Hematopoietic multipotent progenitor cell treated with erythropoietin and hydrocortisone succinate and interleukin-3 and kit ligand, for 15 days (in vitro differentiated cells): Measurements from ENCODE around the gene CBX4.

Source experiments
- DNase-seq: peaks from one replicate; pipeline ENCODE4 v3.0.0-alpha.2; 2015; ENCODE audit warnings: low spot score

CBX4 gene

GRCh38 chr17:79811868-79812352 lies 27.3 kb downstream of the CBX4 start:
- no peak for DNase-seq

DNA sequence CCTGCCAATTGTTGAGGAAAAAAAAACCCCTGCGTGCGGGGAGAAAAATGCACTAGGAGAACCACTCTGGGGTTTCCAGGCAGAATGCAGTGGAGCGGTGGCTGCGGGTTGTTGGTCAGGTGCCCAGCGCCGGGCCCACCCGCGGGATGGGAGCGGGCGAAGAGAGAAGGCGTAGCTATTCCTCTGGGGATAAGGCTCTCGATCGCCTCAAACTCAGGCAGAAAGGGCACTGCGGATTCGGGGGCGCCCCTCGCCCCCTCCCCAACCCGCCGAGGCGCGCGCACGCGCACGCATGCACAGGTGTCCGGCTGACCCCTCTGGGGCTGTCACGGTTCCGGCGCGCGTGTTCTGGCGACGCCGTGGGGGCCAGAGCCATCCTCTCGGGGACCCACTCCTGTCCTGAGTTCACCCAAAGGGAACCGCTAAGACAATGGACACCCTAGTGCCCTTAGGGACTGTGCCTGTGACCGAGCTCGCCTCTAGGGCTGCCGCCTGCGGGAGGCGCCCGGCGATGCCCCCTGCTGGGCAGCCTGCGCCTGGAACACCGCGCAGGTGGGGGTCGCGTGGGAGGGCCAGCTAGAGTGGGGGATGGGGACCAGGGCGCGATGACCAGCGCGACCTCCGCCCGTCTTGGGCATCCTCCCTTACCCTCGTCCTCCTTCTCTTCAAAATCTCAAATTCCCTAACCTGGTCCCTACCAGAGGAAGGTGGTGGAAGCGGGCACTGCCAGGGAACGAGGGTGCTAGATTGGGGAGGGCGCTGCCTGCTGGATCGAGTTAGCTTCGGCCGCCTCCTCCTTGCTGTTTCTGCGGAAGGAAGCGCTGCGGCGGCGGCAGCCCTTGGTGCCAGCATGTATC lies 28.0 kb downstream of the CBX4 start:
- no peak for DNase-seq

GRCh38 chr17:79810130-79811010 lies 28.9 kb downstream of the CBX4 start:
- peak; percentile 41 for DNase-seq

- no peak for DNase-seq
Measured at GRCh38 chr17:79809530-79810129, 29.6 kb downstream of the CBX4 start.

GRCh38 chr17:79808763-79809529 lies 30.3 kb downstream of the CBX4 start:
- no peak for DNase-seq

DNA sequence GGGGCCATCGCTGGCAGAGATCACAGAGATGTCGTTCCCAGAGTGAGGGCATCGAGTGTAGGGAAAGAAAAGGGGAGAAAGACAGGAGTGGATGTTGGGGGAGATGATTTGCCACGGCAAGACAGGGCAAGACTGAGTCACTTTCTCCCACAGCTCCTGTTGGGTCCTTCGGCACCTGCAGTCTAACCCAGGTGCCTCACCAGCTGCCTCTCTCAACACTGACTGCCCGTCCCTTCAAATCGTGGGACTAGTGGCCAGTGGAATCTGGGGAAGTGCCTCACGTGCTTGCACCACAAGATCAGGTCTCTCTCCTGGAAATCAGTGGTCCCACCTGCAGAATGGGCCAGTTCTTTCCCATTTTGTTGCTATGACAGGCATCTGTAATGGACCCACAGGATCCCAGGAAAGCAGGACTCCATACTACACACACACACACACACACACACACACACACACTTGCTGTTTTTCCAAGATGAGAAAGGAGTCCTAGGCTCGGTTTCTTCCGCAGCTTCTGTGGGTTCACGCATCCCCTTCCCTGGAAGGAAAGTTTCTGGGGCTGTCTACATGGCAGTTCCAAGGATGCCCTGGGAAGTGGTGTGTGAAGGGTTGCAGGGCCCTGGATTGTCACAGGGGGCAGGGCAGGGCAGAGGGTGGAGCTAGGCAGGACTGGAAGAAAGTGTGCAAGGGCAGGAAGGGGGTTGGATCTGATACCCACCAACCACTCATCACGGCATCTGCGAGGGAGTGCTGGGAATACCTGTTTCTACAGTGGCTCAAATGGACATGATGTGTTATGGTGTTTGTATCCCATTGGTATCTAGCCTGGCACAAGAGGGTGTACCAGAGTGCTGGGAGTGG lies 32.1 kb downstream of the CBX4 start:
- no peak for DNase-seq

DNA sequence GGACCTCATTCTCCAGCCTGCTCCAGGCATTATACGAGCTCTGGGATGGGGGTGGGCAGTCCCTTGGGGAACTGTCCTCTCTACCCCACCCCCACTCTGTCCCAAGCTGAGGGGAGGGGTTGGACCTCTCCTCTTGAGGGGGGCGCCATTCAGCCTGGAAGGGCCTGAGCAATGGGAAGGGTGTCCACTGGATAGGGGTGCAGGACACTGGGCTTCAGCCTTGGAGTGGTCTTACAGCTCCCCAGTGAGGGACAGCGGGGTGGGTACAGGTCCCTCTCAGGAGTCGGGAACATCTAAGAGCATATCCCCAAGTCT lies 32.8 kb downstream of the CBX4 start:
- DNase-seq, result no peak

DNA sequence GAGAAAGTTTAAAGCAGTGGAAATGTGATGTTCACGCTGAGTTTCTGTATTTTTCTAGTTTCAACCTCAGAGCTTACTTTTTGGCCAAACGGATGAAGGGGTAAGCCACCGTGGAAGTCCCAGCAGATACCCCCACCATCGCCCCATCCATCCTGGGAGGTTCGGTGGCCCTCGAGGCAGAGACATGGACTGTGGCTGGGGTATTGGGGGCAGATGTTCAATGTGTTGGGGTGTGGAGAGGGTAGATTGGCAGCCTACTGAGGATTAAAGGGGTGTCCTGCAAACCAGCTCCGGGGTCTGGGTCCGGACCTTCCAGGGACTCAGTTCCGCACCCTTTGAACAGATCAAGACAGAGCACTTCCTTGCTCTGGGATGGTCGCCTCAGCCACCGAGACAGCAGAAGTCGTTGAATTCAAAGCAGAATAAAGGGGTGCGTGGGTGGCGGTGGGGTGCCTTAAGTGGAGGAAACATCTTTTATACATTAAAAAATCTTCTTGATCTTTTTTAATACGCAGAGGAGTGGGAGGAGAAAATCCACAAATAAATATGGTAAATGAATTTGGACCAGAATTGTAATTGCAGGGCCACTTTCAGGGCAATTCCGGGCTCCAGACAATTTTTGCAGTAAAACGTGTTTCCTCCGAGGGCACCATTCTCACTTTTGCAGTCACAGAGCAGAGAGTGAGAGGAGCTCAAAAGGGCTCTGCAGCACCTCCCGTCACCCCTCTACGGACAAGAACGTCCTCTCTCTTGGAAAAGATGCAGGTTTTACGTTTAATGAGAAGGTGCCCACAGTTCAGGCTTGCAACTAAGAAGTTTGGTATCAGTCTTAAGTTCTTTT lies 34.2 kb downstream of the CBX4 start:
- no peak for DNase-seq

GRCh38 chr17:79803997-79804855 lies 35.0 kb downstream of the CBX4 start:
- DNase-seq, result no peak

GRCh38 chr17:79803421-79803996 lies 35.7 kb downstream of the CBX4 start:
- no peak for DNase-seq

DNA sequence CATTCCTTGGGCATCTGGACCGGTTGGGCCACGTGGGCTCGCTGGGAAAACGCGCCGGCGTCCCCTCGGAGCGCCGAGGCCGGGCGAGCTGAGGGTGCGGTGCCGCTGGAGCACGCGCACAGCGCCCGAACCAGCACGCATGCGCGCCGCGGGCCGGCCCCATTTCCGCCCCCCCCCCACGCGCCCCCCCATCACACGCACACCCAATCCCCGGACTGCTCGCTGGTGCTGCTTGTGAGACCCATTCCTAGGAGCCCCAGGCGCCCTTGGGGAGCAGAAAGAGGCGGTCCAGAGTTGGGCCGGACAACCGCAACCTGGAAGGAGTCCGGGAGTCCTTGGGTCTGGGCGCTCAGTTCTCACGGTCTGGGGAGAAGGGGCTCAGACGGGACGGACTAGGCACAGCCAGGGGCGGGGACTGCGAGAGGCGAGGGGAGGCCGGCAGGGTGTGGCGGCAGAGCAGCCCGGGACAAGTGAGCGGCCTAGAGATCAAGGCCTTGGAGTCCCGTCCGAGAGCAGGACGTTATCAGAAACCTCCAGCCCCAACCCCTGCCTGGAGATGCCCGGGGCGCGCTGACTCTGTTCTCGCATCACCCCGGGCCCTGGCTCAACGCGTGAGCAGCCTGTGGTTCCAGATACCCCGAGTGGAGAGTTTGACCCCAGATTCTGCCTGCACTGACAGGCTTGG lies 36.4 kb downstream of the CBX4 start:
- peak; percentile 43 for DNase-seq

DNA sequence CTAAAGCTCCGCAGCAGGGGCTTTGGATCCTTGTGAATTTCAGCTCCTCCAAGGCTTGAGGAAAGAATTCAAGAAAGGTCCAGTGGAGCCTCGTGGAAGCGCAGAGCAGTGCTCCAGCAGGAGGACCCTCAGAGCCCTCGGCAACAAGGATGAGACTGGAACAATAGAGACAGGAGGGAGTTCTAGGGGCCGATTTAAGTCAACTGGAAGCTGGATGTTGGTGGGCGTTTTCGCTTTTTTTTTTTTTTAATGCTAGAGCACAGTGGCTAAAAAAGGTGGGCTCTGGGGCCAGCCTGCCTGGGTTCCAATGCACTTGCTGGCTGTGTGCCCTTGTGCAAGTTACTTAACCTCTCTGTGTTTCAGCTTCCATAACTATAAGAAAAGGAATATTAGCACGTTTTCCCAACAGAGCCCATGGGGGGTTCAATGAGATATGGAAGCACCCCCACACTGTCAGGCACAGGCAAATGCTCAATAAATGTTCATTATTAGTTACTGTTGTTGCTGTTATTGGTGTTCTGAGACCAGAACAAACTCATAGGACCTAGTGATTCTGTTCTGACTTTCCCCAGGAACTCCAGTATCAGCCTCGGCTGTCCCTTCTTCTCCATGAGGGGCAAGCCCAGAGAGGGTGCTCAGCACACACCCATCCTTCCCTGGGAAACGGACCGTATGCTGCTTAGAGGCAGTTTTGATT lies 37.1 kb downstream of the CBX4 start:
- no peak for DNase-seq

- no peak for DNase-seq
Measured at GRCh38 chr17:79801156-79802038, 37.8 kb downstream of the CBX4 start.

DNA sequence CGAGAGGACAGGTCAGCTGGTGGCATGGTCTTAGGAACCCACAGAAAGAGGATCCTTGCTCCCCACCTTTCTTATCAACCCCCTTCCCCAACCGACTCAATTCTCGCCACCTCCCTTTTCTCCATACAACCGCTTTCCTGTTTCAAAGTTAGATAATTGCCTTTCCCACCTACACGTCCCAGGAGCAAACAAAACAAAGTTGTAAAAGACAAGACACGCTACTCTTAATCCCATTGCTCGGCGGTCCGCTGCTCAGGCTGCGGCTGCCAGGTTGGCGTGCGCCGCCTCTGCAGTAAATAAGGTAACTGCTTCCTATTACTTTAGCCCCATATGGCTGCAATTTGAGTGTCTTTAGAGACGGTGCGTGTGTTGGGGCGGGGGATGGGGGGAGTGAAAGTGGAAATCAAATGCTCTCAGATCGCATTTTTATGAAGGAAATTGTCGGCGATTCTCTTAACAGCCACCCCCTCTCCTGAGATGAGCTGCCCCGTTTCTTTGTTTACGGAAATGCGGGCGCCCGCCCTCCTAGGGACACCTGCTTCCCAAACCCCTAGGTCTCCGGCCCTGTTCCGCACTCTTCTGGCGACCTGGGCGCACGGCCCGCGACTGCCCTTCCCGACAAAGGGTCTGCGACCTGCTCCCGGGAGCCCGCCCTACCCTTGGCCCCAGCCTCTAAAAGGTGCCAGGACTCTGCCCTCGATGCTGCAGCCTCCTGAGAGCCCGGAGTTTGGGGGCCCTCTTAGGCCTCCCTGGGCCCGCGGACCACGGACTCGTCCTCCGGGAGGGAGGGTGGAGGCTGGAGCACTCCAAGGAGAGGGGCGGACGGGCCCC lies 38.7 kb downstream of the CBX4 start:
- no peak for DNase-seq

DNA sequence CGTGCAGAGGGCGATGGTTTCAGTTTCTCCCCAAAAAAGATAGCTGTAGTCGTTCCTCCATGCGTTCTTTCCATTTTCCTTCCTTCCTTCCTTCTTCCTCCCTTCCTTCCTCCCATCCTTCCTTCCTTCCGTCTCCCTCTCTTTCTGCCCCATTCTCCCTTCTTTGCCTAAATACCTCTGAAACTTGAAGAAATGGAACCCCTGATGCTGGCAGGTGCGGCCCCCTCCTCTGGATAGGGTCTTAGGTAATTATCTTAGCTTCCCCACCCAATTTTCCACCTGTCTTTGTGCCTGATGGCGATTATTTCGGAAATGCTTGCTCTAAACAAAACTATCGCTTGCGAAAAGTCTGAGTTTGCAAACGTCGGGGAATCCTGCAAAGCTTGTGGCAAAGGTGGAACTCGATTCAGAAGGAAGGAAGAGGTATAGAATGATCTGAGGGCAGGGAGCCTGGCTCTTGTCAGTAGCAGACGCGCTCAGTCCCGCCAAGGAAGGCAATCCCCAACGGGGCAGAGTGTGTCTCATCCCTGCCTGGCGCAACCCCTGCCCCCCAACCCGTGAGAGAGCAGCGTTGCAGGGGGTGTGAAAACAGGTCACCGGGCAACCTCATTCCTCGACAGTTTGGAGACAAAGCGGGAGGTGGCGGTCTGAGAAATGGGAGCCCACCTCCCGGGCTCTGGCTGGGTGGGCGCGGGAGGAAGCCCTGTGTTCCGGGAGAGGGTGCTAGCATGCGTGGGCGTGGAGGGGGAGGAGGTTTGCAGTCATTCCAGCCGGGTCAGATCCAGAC lies 39.5 kb downstream of the CBX4 start:
- no peak for DNase-seq
